GM12864 (cell line): ENCODE results near the gene EIPR1.

Experiments used
- DNase-seq: peaks from one replicate; pipeline ENCODE4 v3.0.0-alpha.2; 2011; ENCODE audit warnings: low read depth
- H3K4me3 ChIP-seq: 2 replicates; pipeline ENCODE4 v1.5.1; 2011; ENCODE audit warnings: mild to moderate bottlenecking, low read depth, low read length, control low read depth
- CTCF ChIP-seq: IDR thresholded peaks from 2 replicates; pipeline ENCODE4 v1.5.1; 2011; ENCODE audit warnings: low read depth, mild to moderate bottlenecking, moderate library complexity, low read length, control low read depth, inconsistent platforms; ENCODE audit errors: missing control alignments

The EIPR1 gene

GRCh38 chr2:3192920-3193319, 184.7 kb downstream of the EIPR1 start:
- TF ChIP-seq CTCF: no peak

GRCh38 chr2:3192281-3192818, 185.3 kb downstream of the EIPR1 start:
- no peak overlapping the region for H3K4me3 ChIP-seq
- DNase-seq: no peak
- no peak for TF ChIP-seq CTCF

More at GRCh38 chr2:3192920-3193319, 184.7 kb downstream of the EIPR1 start:
- no peak overlapping the region for H3K4me3 ChIP-seq
- DNase-seq: no peak

- no peak for TF ChIP-seq CTCF
- no peak for DNase-seq
- no peak overlapping the region for H3K4me3 ChIP-seq
Observed at GRCh38 chr2:3189961-3190360, 187.7 kb downstream of the EIPR1 start.

- TF ChIP-seq CTCF: no peak
- DNase-seq: no peak
- no peak overlapping the region for H3K4me3 ChIP-seq
Observed at GRCh38 chr2:3189076-3189591, 188.5 kb downstream of the EIPR1 start.

GRCh38 chr2:3188405-3188946, 189.1 kb downstream of the EIPR1 start:
- H3K4me3 ChIP-seq: no peak overlapping the region
- no peak for TF ChIP-seq CTCF
- DNase-seq: no peak

- no peak for TF ChIP-seq CTCF
- no peak for DNase-seq
- no peak overlapping the region for H3K4me3 ChIP-seq
Observed at GRCh38 chr2:3187467-3187866, 190.2 kb downstream of the EIPR1 start.

GRCh38 chr2:3186766-3187165, 190.9 kb downstream of the EIPR1 start:
- DNase-seq: no peak
- no peak for TF ChIP-seq CTCF
- H3K4me3 ChIP-seq: no peak overlapping the region
